ENCODE measurements around the gene RSAD2.

The RSAD2 gene

DNA sequence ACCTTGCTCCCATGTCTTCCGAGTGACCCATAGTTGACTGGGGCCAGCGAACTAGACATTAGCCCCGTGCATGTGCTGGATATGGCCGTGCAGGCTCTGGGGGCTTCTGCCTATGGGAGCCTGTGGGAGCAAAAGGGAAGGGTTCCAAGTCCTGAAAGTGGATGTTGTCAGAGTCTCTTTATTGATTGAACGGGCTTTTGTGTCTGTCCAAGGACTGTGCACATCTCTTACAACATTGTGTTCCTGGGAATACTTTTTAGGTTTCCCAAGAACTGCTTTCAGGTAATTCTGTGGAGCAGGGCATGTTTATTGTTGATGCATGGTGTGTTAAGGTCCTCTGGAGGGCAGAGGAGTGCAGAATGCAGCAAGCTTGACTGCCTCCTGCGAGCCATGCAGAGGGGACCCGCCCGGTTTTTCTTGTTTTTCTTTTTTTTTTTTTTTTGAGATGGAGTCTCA, 44.7 kb downstream of the RSAD2 start:
- peak overlapping the region; percentile 53 to 82 (median 74) for H3K27ac Mint-ChIP-seq
- TF ChIP-seq, protein P1, sequence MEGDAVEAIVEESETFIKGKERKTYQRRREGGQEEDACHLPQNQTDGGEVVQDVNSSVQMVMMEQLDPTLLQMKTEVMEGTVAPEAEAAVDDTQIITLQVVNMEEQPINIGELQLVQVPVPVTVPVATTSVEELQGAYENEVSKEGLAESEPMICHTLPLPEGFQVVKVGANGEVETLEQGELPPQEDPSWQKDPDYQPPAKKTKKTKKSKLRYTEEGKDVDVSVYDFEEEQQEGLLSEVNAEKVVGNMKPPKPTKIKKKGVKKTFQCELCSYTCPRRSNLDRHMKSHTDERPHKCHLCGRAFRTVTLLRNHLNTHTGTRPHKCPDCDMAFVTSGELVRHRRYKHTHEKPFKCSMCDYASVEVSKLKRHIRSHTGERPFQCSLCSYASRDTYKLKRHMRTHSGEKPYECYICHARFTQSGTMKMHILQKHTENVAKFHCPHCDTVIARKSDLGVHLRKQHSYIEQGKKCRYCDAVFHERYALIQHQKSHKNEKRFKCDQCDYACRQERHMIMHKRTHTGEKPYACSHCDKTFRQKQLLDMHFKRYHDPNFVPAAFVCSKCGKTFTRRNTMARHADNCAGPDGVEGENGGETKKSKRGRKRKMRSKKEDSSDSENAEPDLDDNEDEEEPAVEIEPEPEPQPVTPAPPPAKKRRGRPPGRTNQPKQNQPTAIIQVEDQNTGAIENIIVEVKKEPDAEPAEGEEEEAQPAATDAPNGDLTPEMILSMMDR (IDR thresholded peaks at IDR 0.05; ENCODE audit: unreplicated experiment in 3 of 3), result peak in 1 of 3 experiments; percentile 28
- H3K4me1 Mint-ChIP-seq, result peaks cover 78% of the 10 kb centered on the region
- peak overlapping the region; percentile 45 to 60 (median 50) for H3K4me3 Mint-ChIP-seq
- H3K36me3 Mint-ChIP-seq (ENCODE audit: low read depth), result peaks cover 4% of the 10 kb centered on the region
- no peaks in the 10 kb centered on the region for H3K27me3 Mint-ChIP-seq (ENCODE audit: low read depth)
- no peaks in the 10 kb centered on the region for H3K9me3 Mint-ChIP-seq

DNA sequence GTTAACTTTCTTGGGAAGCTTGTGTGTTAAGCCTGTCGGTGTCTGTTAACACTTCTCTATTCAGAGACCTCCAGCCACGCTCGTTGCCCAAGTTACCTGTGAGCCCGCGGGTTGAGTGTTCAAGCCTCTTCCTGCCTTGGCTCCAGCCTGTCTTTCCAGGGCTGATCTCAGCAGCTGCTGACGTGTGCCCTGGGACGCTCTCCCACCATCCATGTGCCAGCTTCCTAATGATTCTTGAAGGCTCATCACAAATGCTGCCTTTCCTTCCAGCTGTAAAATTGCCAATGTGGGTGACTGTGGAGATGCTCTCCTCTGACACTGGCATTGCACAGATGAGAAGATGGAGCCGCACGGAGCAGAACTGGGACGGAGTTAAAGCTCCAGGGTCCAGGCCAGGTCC, 45.7 kb downstream of the RSAD2 start:
- Mint-ChIP-seq H3K4me1 (peaks cover 84% of the 10 kb centered on the region), H3K27ac (peak overlapping the region in 2 of 3 experiments; percentile 32 to 90), H3K4me3 (peak overlapping the region in 1 of 3 experiments; percentile 31), H3K9me3 (no peaks in the 10 kb centered on the region), H3K27me3 (ENCODE audit: low read depth) (no peaks in the 10 kb centered on the region), H3K36me3 (ENCODE audit: low read depth) (peaks cover 6% of the 10 kb centered on the region)
- TF ChIP-seq, protein P1 (IDR thresholded peaks at IDR 0.05; ENCODE audit: unreplicated experiment in 3 of 3), result no peak

DNA sequence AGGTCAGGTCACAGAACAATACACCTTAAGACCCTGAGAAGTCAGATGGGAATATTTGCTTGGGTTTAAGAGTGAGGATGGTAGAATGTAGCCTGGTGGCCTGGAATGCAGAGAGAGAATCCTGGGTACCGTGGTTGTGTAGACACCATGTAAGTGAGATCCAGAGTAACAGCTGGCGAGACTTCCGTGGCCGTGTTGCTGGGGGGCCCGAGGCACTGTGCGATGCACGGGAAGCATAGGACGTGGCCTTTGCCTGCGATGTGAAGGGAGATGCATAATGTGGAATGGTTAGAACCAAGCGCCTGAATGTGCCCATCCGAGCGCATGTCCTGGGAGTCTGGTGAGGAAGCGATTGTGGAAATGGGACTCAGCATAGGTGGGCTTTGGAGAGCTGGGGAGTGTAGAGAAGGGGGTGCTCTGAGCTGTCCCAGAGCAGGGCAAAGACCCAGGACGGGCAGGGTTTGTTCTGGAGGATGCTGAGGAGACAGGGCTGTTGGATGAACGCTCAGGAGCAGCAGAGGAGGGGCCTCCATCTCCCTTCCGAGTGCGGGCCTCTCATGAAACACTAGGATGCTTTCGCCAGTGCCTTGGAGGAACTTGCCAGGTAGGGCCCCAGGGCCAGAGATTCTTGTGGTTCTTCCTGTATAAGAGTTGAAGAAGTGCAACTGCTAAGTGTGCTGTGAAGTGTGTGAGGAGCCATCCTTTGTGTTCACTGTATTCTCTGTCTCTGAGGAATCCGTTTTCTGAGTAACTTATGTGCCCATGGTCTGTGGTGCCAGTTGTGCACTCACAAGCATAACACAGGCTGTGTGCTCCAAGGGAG, 46.7 kb downstream of the RSAD2 start:
- Mint-ChIP-seq H3K27ac (peak overlapping the region in 2 of 3 experiments; percentile 32 to 90), H3K9me3 (no peaks in the 10 kb centered on the region), H3K4me1 (peaks cover 86% of the 10 kb centered on the region), H3K4me3 (peak overlapping the region in 1 of 3 experiments; percentile 21), H3K36me3 (ENCODE audit: low read depth) (peaks cover 8% of the 10 kb centered on the region), H3K27me3 (ENCODE audit: low read depth) (no peaks in the 10 kb centered on the region)
- TF ChIP-seq, protein P1 (IDR thresholded peaks at IDR 0.05; ENCODE audit: unreplicated experiment in 3 of 3), result no peak

DNA sequence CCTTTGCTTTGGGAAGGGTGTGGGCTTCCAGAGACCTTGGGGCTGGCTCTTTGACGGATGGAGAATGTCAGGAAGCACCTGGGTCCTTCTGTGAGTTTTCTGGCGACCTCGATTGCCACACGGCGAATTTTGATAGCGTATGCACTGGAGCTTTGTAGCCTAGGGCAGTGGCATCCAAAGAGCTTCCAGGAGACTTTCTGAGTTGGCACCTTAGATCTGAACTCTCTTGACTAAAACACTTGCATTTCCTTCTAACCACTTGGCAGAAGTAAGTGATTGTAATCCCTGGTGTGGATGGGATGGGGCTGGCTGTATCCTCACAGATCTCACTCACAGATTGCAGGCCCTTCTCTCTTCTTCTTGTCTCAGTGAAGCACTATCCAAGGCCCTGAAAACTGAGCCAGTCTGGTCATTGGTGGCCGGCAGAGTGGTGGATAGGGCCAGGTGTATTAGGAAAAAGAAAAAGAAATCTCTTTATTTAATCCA, 47.4 kb downstream of the RSAD2 start:
- Mint-ChIP-seq H3K36me3 (ENCODE audit: low read depth) (peaks cover 8% of the 10 kb centered on the region), H3K4me1 (peaks cover 89% of the 10 kb centered on the region), H3K27me3 (ENCODE audit: low read depth) (no peaks in the 10 kb centered on the region), H3K4me3 (peak overlapping the region in 1 of 3 experiments; percentile 26), H3K27ac (peak overlapping the region in 2 of 3 experiments; percentile 32 to 34), H3K9me3 (no peaks in the 10 kb centered on the region)
- TF ChIP-seq, protein P1 (IDR thresholded peaks at IDR 0.05; ENCODE audit: unreplicated experiment in 3 of 3), result no peak

DNA sequence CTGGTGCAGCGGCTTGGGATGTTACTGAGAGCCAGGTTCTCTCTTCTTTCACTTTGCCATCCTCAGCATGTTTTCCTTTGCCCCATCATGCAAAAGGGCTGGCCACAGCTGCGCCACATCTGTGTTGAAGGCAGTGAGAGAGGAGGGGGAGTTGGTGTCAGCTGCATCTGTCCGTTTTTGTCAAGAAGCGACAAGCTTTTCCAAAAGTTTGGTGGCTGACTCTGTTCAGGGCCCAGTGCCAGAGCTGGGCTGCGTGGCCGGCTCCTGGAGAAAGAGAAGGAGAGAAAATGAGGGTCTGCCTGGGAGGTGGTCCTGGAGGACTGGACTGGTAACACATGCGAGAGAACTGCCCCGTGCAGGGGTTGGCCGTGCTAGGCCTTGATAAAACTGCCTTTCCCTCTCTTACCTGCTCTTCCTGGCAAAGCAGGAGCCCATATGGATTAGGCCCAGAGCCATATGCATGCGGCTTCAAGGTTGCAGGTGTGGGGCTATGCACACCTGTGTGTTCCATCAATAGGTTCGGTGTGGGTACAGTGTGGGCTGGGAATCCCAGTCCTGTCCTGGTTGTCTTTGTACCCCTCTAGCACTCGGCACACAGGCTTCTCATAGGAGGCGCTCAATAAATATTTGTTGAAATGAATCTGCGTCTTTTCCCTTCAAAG, 48.6 kb downstream of the RSAD2 start:
- H3K27me3 Mint-ChIP-seq (ENCODE audit: low read depth), result no peaks in the 10 kb centered on the region
- H3K4me3 Mint-ChIP-seq, result peak overlapping the region in 1 of 3 experiments; percentile 37
- H3K9me3 Mint-ChIP-seq, result no peaks in the 10 kb centered on the region
- peaks cover 79% of the 10 kb centered on the region for H3K4me1 Mint-ChIP-seq
- H3K27ac Mint-ChIP-seq, result peak overlapping the region; percentile 32 to 83 (median 66)
- TF ChIP-seq, protein P1 (IDR thresholded peaks at IDR 0.05; ENCODE audit: unreplicated experiment in 3 of 3), result no peak
- H3K36me3 Mint-ChIP-seq (ENCODE audit: low read depth), result peaks cover 8% of the 10 kb centered on the region
